ENCODE results near the gene LAPTM4A. TPM values are rescaled to one million over a fixed set of nuclear protein-coding genes. Genes with fewer than 3 reads are reported as not detected.
A peak's percentile ranks its signal among the peaks of the same experiment; 100 is the strongest.

Gene LAPTM4A
- total RNA-seq, 1 donor from 2014 or later, result 172 TPM

GRCh38 chr2:20095469-20095868 lies 44.0 kb upstream of the LAPTM4A start:
- peaks cover 44% of the 10 kb centered on the region for H3K4me1 ChIP-seq
- no peak for DNase-seq (ENCODE audit: extremely low spot score in 2 of 2)
- TF ChIP-seq, protein P1, sequence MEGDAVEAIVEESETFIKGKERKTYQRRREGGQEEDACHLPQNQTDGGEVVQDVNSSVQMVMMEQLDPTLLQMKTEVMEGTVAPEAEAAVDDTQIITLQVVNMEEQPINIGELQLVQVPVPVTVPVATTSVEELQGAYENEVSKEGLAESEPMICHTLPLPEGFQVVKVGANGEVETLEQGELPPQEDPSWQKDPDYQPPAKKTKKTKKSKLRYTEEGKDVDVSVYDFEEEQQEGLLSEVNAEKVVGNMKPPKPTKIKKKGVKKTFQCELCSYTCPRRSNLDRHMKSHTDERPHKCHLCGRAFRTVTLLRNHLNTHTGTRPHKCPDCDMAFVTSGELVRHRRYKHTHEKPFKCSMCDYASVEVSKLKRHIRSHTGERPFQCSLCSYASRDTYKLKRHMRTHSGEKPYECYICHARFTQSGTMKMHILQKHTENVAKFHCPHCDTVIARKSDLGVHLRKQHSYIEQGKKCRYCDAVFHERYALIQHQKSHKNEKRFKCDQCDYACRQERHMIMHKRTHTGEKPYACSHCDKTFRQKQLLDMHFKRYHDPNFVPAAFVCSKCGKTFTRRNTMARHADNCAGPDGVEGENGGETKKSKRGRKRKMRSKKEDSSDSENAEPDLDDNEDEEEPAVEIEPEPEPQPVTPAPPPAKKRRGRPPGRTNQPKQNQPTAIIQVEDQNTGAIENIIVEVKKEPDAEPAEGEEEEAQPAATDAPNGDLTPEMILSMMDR (IDR thresholded peaks at IDR 0.05), result no peak
- no peak for TF ChIP-seq POLR2AphosphoS5 (IDR thresholded peaks at IDR 0.05; ENCODE audit: insufficient read depth in 1 of 2, low read depth in 1 of 2)
- TF ChIP-seq POLR2A (IDR thresholded peaks at IDR 0.05), result no peak

DNA sequence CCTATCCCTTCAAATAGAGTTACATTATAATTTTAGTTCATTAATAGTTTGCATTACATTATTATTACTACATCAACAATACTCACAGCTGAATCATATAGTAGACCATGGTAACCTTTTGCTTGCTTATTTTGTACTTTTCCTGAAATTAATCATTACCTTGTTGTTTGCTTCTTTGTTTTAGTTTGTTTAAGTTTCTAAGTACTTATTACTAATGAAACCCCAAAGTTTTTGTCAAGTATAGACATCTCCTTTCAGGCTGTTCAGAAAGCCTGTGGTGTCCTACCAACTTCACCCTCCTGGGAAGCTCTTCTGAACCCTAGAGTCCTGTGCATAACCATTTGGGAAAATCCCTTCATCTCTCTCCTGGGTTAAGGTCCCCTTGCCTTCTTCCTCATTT lies 43.5 kb upstream of the LAPTM4A start:
- intact Hi-C loops (cut with DNase I), result loop anchor here (5.0 kb wide), 2 partner anchors 83 to 138 kb away; partner anchors contain the start of gene MATN3
- peaks cover 44% of the 10 kb centered on the region for H3K4me1 ChIP-seq
- no peak overlapping the region for H3K4me3 ChIP-seq
- H3K36me3 ChIP-seq, result no peaks in the 10 kb centered on the region
- no peaks in the 10 kb centered on the region for H3K9me3 ChIP-seq
- no peak for TF ChIP-seq POLR2AphosphoS5 (IDR thresholded peaks at IDR 0.05; ENCODE audit: insufficient read depth in 1 of 2, low read depth in 1 of 2)
- no peak for TF ChIP-seq POLR2A (IDR thresholded peaks at IDR 0.05)
- TF ChIP-seq, protein P1 (IDR thresholded peaks at IDR 0.05), result no peak
- H3K27ac ChIP-seq, result no peak overlapping the region
- H3K27me3 ChIP-seq, result no peaks in the 10 kb centered on the region
- no peak for DNase-seq (ENCODE audit: extremely low spot score in 2 of 2)

More at GRCh38 chr2:20095469-20095868, 44.0 kb upstream of the LAPTM4A start:
- intact Hi-C loops (cut with DNase I), result no loop called here
- no peaks in the 10 kb centered on the region for H3K36me3 ChIP-seq
- no peak overlapping the region for H3K27ac ChIP-seq
- H3K4me3 ChIP-seq, result no peak overlapping the region
- no peaks in the 10 kb centered on the region for H3K9me3 ChIP-seq
- no peaks in the 10 kb centered on the region for H3K27me3 ChIP-seq

GRCh38 chr2:20094142-20094755 lies 42.8 kb upstream of the LAPTM4A start:
- Histone ChIP-seq H3K27me3 (no peaks in the 10 kb centered on the region), H3K36me3 (no peaks in the 10 kb centered on the region), H3K27ac (peak overlapping the region; percentile 65), H3K4me3 (no peak overlapping the region), H3K9me3 (no peaks in the 10 kb centered on the region), H3K4me1 (peaks cover 44% of the 10 kb centered on the region)
- TF ChIP-seq, protein P1 (IDR thresholded peaks at IDR 0.05), result no peak
- TF ChIP-seq POLR2AphosphoS5 (IDR thresholded peaks at IDR 0.05; ENCODE audit: insufficient read depth in 1 of 2, low read depth in 1 of 2), result no peak
- TF ChIP-seq POLR2A (IDR thresholded peaks at IDR 0.05), result no peak
- intact Hi-C loops (cut with DNase I), result loop anchor here (5.0 kb wide), 2 partner anchors 82 to 137 kb away; partner anchors contain the start of gene MATN3
- DNase-seq (ENCODE audit: extremely low spot score in 2 of 2), result no peak

DNA sequence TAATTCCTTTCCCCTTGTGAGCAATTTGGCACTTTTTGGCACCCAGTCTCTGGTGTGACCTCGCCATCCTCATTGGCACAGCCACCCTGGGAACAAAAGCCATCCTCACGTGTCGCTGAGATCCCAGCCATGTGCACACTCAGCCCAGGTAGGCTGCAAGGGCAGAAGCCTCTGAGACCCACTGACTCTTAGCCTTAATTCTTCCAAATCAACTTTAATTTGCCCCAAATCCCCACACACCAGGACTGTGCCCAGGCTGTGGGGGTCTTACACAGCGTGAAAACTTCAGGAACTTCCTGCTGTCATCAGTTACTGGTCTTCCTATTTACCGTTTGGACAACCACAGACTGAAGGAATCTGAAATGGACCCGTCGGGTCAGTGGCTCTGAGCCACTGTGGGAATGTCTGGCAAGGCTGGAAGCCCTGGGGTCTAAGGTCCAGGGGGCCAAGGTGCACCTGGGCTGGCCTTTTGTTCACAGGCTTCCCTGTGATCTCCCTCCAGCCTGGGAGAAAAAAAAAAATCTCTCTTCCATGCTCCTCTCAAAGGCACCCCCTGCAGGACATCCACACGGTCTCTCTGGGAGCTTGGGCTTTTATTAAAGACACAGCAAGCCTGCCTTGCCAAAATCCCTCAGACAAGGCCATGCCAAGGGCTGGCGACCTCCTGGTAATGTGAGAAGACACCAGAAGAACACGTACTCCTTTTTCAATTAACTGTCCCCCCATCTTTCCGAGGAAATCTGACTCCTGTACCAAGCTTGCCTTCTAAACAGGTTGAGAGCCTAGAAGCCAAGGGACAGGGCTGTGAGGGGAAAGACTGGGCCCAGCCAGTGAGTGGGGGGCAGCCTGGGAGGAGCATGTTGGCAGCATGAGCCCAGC lies 42.1 kb upstream of the LAPTM4A start:
- TF ChIP-seq POLR2AphosphoS5 (IDR thresholded peaks at IDR 0.05; ENCODE audit: insufficient read depth in 1 of 2, low read depth in 1 of 2), result no peak
- TF ChIP-seq, protein P1 (IDR thresholded peaks at IDR 0.05), result peak; percentile 35 to 44 (median 36)
- Histone ChIP-seq H3K27me3 (no peaks in the 10 kb centered on the region), H3K9me3 (no peaks in the 10 kb centered on the region), H3K36me3 (no peaks in the 10 kb centered on the region), H3K27ac (peak overlapping the region; percentile 65), H3K4me1 (peaks cover 44% of the 10 kb centered on the region), H3K4me3 (no peak overlapping the region)
- no peak for DNase-seq (ENCODE audit: extremely low spot score in 2 of 2)
- intact Hi-C loops (cut with DNase I), result loop anchor here (5.0 kb wide), 2 partner anchors 81 to 136 kb away; partner anchors contain the start of gene MATN3

Measured in vagina (tissue), 2 donors.